Endothelial cell (in vitro differentiated cells): ENCODE measurements around the gene GNAQ. TPM values are rescaled to one million over a fixed set of nuclear protein-coding genes. Genes with fewer than 3 reads are reported as not detected.

Experiments
- DNase-seq: peaks from one replicate; pipeline ENCODE4 v3.0.0; 2021; ENCODE audit warnings: low spot score
- H3K27ac Mint-ChIP-seq: one replicate; pipeline ENCODE4 v1.8.0; 2021; ENCODE audit warnings: mixed read lengths, inconsistent platforms; ENCODE audit not compliant: unreplicated experiment
- H3K27me3 Mint-ChIP-seq: one replicate; pipeline ENCODE4 v1.8.0; 2021; ENCODE audit warnings: mild to moderate bottlenecking, moderate library complexity, mixed read lengths, inconsistent platforms; ENCODE audit not compliant: unreplicated experiment
- H3K36me3 Mint-ChIP-seq: one replicate; pipeline ENCODE4 v1.8.0; 2021; ENCODE audit warnings: mild to moderate bottlenecking, low read depth, mixed read lengths, inconsistent platforms; ENCODE audit not compliant: unreplicated experiment
- H3K4me1 Mint-ChIP-seq: one replicate; pipeline ENCODE4 v1.8.0; 2021; ENCODE audit warnings: mild to moderate bottlenecking, mixed read lengths, inconsistent platforms; ENCODE audit not compliant: unreplicated experiment
- H3K4me3 Mint-ChIP-seq: one replicate; pipeline ENCODE4 v1.8.0; 2021; ENCODE audit warnings: mild to moderate bottlenecking, mixed read lengths, inconsistent platforms; ENCODE audit not compliant: unreplicated experiment
- H3K9me3 Mint-ChIP-seq: one replicate; pipeline ENCODE4 v1.8.0; 2021; ENCODE audit warnings: mixed read lengths, inconsistent platforms; ENCODE audit not compliant: unreplicated experiment
- total RNA-seq: library from RNA; stranded (reverse); fragmentation: NEBNext Ultra II Directional; extraction: Animal tissue kit (Norgen Biotek cat#: 25700); gene quantifications from one replicate; pipeline ENCODE4 v1.2.1, GENCODE V29; 2021; ENCODE audit not compliant: unreplicated experiment
- TF ChIP-seq, protein P1 (sequence below): fragments of 200-600 bp; sonication (generic); IDR thresholded peaks from one replicate; pipeline ENCODE4 v1.5.0; 2021; ENCODE audit warnings: antibody characterized with exemption; ENCODE audit not compliant: unreplicated experiment

Gene GNAQ
- total RNA-seq, 1 donor from 2014 or later: 94.6 TPM

DNA sequence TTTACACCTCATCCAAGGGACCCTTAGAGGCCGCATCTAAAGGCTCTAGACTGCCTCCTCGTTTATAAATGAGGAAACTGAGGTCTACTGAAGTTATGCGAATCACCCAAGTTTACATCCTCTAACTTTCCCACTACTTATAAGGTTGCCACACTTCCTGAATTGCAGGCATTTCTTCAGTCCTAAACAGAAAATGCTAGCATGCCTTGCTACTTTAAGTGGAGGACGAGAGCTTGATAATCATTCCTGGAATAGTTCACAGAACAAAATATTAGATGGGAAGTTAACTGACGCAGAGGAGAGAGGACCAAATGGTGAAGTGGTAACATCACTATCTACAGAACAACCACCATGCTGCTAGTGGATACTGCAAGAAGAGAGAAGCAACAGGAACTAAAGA lies 85.8 kb downstream of the GNAQ start:
- DNase-seq: no peak
- Mint-ChIP-seq H3K27ac (no peak overlapping the region), H3K4me1 (peaks cover 43% of the 10 kb centered on the region), H3K36me3 (no peaks in the 10 kb centered on the region), H3K9me3 (no peaks in the 10 kb centered on the region), H3K27me3 (peaks cover 2% of the 10 kb centered on the region), H3K4me3 (no peak overlapping the region)
- TF ChIP-seq, protein P1, sequence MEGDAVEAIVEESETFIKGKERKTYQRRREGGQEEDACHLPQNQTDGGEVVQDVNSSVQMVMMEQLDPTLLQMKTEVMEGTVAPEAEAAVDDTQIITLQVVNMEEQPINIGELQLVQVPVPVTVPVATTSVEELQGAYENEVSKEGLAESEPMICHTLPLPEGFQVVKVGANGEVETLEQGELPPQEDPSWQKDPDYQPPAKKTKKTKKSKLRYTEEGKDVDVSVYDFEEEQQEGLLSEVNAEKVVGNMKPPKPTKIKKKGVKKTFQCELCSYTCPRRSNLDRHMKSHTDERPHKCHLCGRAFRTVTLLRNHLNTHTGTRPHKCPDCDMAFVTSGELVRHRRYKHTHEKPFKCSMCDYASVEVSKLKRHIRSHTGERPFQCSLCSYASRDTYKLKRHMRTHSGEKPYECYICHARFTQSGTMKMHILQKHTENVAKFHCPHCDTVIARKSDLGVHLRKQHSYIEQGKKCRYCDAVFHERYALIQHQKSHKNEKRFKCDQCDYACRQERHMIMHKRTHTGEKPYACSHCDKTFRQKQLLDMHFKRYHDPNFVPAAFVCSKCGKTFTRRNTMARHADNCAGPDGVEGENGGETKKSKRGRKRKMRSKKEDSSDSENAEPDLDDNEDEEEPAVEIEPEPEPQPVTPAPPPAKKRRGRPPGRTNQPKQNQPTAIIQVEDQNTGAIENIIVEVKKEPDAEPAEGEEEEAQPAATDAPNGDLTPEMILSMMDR: no peak

DNA sequence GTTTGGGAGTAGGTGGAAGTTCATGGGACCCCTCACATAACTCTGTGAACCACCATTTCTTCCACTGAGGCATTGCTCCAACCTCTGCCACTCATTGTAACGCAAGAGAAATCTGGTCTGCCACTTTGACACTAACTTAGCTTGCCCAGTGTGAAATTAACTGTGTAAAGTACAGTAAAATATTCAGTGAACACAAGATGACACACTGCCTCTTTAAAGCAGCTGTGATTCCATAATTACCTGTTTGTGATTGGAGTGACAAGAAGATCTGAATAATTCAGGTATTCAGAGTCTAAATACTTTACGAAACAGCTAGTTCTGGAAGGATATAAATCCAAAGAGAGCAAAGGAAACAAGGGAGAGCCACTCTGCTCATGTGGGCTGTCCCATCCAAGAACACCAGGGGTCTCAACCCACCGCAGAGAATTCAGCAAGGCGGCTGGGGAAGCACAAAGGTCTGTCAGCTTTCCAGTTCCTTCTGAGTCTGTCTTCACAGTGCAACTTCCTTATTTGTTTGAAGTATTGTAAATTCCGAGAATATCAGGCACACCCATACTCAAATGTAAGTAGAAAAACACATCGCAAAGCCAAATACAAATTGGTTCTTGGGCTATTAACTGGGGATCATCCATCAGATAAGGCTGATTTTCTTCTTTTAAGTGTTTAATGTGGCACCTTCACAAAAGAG lies 86.9 kb downstream of the GNAQ start:
- Mint-ChIP-seq H3K36me3 (no peaks in the 10 kb centered on the region), H3K4me1 (peaks cover 32% of the 10 kb centered on the region), H3K9me3 (no peaks in the 10 kb centered on the region), H3K27me3 (peaks cover 2% of the 10 kb centered on the region), H3K27ac (peak overlapping the region; percentile 40), H3K4me3 (no peak overlapping the region)
- DNase-seq: peak; percentile 49
- TF ChIP-seq, protein P1: no peak

DNA sequence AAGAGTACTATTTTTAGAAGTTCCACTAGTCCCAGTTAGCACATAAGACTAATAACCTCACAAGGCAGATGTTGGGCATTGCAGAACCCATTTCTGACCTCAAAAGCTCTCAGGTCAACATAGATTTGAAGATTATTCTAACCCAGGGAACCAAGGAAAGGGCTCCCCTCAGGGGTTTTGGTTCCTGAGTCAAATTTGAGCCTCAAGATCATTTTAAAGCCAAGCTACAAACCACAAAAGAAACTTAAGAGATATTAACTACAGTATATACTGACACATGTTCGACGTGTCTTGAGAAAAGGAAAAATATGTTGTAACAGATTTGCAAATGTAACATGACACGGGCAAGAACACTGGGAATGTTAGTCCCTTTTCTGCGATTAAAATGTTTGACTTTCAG lies 88.6 kb downstream of the GNAQ start:
- H3K27ac Mint-ChIP-seq: no peak overlapping the region
- H3K36me3 Mint-ChIP-seq: no peaks in the 10 kb centered on the region
- DNase-seq: no peak
- TF ChIP-seq, protein P1: no peak
- H3K9me3 Mint-ChIP-seq: no peaks in the 10 kb centered on the region
- no peaks in the 10 kb centered on the region for H3K27me3 Mint-ChIP-seq
- H3K4me1 Mint-ChIP-seq: peaks cover 29% of the 10 kb centered on the region
- no peak overlapping the region for H3K4me3 Mint-ChIP-seq

DNA sequence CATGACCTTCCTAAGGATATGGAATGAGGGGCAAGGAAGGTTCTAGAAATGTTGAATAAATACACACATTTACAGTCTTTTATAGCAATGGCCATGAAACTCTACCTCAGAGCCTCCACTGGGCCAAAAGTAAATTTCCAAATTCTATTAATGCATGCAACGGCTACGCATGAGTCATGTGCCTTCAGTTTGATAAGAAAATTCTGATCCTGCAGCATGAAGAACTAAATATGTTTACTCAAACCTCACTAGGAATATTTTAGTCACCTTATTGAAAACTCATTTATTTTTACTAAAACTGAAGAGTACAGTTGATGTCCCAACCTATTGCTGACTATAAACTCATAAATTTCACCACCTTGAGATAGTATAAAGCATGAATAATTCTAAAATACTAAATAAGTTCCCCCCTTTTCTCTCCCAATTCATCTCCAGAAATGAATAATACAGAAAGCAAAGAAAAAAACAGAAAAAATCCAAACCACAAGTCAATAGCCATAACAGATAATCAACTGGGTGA lies 92.4 kb downstream of the GNAQ start:
- no peak for DNase-seq
- Mint-ChIP-seq H3K27ac (no peak overlapping the region), H3K36me3 (no peaks in the 10 kb centered on the region), H3K9me3 (no peaks in the 10 kb centered on the region), H3K4me1 (peaks cover 9% of the 10 kb centered on the region), H3K4me3 (no peak overlapping the region), H3K27me3 (no peaks in the 10 kb centered on the region)
- TF ChIP-seq, protein P1: no peak

DNA sequence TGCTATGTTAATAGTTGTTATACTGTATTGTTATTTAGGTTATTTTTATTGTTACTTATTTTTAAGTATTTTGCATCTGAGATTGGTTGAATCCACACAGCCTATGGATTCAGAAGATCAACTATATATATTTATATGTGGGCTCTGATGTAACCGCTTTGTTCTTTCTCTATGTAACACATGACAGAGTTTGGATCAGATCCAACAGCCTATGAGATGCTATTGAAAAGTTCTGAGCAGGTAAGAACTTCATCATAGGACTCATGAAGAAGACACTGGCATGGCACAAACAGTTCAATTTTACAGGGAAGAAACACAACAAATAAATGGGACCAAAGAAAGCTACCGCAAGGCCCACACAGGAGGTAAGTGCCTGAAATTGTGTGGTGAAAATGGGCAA lies 93.4 kb downstream of the GNAQ start:
- Mint-ChIP-seq H3K4me1 (peaks cover 12% of the 10 kb centered on the region), H3K9me3 (no peaks in the 10 kb centered on the region), H3K4me3 (no peak overlapping the region), H3K36me3 (no peaks in the 10 kb centered on the region), H3K27ac (no peak overlapping the region), H3K27me3 (no peaks in the 10 kb centered on the region)
- no peak for DNase-seq
- TF ChIP-seq, protein P1: no peak
